CD14-positive monocyte (primary cell): ENCODE data around the gene MOXD1. TPM values are rescaled to one million over a fixed set of nuclear protein-coding genes. Genes with fewer than 3 reads are reported as not detected.

ENCODE experiments used
- DNase-seq, 3 donors: peaks; one replicate each; pipeline ENCODE4 v3.0.0-alpha.2; 2011 to 2022
- H2AFZ ChIP-seq: 2 replicates; pipeline ENCODE4 v1.6.0; 2012; ENCODE audit warnings: mild to moderate bottlenecking, low read depth, low read length, inconsistent platforms; ENCODE audit not compliant: insufficient read depth, poor library complexity, severe bottlenecking
- H3K27ac ChIP-seq, 2 donors: 1 replicate in 1 of 2; 2 replicates in 1 of 2; pipeline ENCODE4 v1.5.1; 2012 to 2013; ENCODE audit warnings: low read length in 2 of 2, control low read depth in 1 of 2, inconsistent platforms in 1 of 2, low read depth in 1 of 2, mild to moderate bottlenecking in 1 of 2
- H3K27me3 ChIP-seq, 2 donors: one replicate each; pipeline versions ENCODE4 v1.6.0 to v1.6.1; 2011 to 2013; ENCODE audit warnings: low read length in 2 of 2; ENCODE audit not compliant: control insufficient read depth in 2 of 2, insufficient read depth in 2 of 2
- H3K36me3 ChIP-seq, 2 donors: replicated peaks in 1 of 2; 1 replicate in 1 of 2; 2 replicates in 1 of 2; pipeline versions ENCODE4 v1.5.1 to v1.6.1; 2012 to 2013; ENCODE audit warnings: low read length in 2 of 2, control low read depth in 1 of 2, inconsistent platforms in 1 of 2, mild to moderate bottlenecking in 1 of 2; ENCODE audit not compliant: insufficient read depth in 2 of 2, control insufficient read depth in 1 of 2
- H3K4me1 ChIP-seq, 2 donors: 1 replicate in 1 of 2; 2 replicates in 1 of 2; pipeline versions ENCODE4 v1.5.1 to v1.6.1; 2012 to 2013; ENCODE audit warnings: low read length in 2 of 2, control low read depth in 1 of 2, inconsistent platforms in 1 of 2, mild to moderate bottlenecking in 1 of 2, moderate library complexity in 1 of 2; ENCODE audit not compliant: insufficient read depth in 2 of 2, control insufficient read depth in 1 of 2
- H3K4me2 ChIP-seq: replicated peaks from 2 replicates; pipeline ENCODE3; 2012; ENCODE audit warnings: low read length, moderate library complexity, mild to moderate bottlenecking; ENCODE audit not compliant: poor library complexity, severe bottlenecking; ENCODE audit errors: extremely low read depth
- H3K4me3 ChIP-seq, 3 experiments: fragments of 200-600 bp in 1 of 3; sonication (generic) in 1 of 3; replicated peaks in 1 of 3; 1 replicate in 2 of 3; 2 replicates in 1 of 3; pipeline ENCODE4 v1.5.1; 2011 to 2013; ENCODE audit warnings: low read length in 3 of 3, mild to moderate bottlenecking in 3 of 3, control low read depth in 2 of 3, low read depth in 2 of 3, inconsistent platforms in 1 of 3, moderate library complexity in 1 of 3
- H3K79me2 ChIP-seq: 2 replicates; pipeline ENCODE4 v1.6.0; 2012; ENCODE audit warnings: mild to moderate bottlenecking, control low read depth, inconsistent platforms, low read length, moderate library complexity; ENCODE audit not compliant: insufficient read depth
- H3K9ac ChIP-seq: 2 replicates; pipeline ENCODE4 v1.6.0; 2017; ENCODE audit warnings: low read length, mild to moderate bottlenecking; ENCODE audit not compliant: insufficient read depth, poor library complexity, severe bottlenecking
- H3K9me3 ChIP-seq, 2 donors: replicated peaks in 1 of 2; 1 replicate in 1 of 2; 2 replicates in 1 of 2; pipeline versions ENCODE4 v1.5.1 to v1.6.1; 2012 to 2013; ENCODE audit warnings: low read length in 2 of 2, control low read depth in 1 of 2; ENCODE audit not compliant: control insufficient read depth in 1 of 2, insufficient read depth in 1 of 2
- H4K20me1 ChIP-seq: 2 replicates; pipeline ENCODE4 v1.6.0; 2012; ENCODE audit warnings: mild to moderate bottlenecking, low read length, control low read depth, moderate library complexity; ENCODE audit not compliant: insufficient read depth
- H3K27ac Mint-ChIP-seq, 7 donors: one replicate each; pipeline ENCODE4 v1.8.0; 2020; ENCODE audit warnings: mild to moderate bottlenecking in 7 of 7, mixed read lengths in 7 of 7, moderate library complexity in 6 of 7, inconsistent platforms in 2 of 7
- H3K27me3 Mint-ChIP-seq, 3 donors: one replicate each; pipeline ENCODE4 v1.8.0; 2021 to 2022; ENCODE audit warnings: low read depth in 3 of 3, mild to moderate bottlenecking in 3 of 3, mixed read lengths in 3 of 3, moderate library complexity in 3 of 3, inconsistent platforms in 1 of 3
- H3K36me3 Mint-ChIP-seq, 2 donors: one replicate each; pipeline ENCODE4 v1.8.0; 2020; ENCODE audit warnings: mixed read lengths in 2 of 2, inconsistent platforms in 1 of 2, mild to moderate bottlenecking in 1 of 2
- H3K4me1 Mint-ChIP-seq: one replicate; pipeline ENCODE4 v1.8.0; 2020; ENCODE audit warnings: mild to moderate bottlenecking, mixed read lengths
- H3K4me3 Mint-ChIP-seq, 2 donors: one replicate each; pipeline ENCODE4 v1.8.0; 2020; ENCODE audit warnings: mild to moderate bottlenecking in 2 of 2, mixed read lengths in 2 of 2, moderate library complexity in 1 of 2
- H3K9me3 Mint-ChIP-seq, 7 donors: one replicate each; pipeline ENCODE4 v1.8.0; 2020 to 2022; ENCODE audit warnings: mixed read lengths in 7 of 7, mild to moderate bottlenecking in 6 of 7, moderate library complexity in 6 of 7, inconsistent platforms in 2 of 7
- WGBS: methylation state at CpG from one replicate; pipeline ENCODE4 v1.1.5; 2013; ENCODE audit warnings: missing lambda C conversion rate; ENCODE audit not compliant: insufficient coverage; 5-methylcytosine and 5-hydroxymethylcytosine counted together
- intact Hi-C, 2 donors: fragments of 100-400 bp; cut with micrococcal nuclease; formaldehyde crosslinking; loops; one replicate each; pipeline versions ENCODE4 v1.15.0 to v1.15.1; 2023
- polyA plus RNA-seq, 3 donors: library from polyadenylated mRNA; depleted of rRNA in 1 of 3; unstranded in 2 of 3; stranded (reverse) in 1 of 3; fragments of 300-500 nt in 2 of 3; fragments of >200 nt in 1 of 3; fragmentation: Illumina TruSeq in 2 of 3; gene quantifications; 1 replicate in 2 of 3; 2 replicates in 1 of 3; pipeline ENCODE4 v1.2.3, GENCODE V29; 2012 to 2021
- TF ChIP-seq, protein P1 (sequence below): fragments of 200-600 bp; IDR thresholded peaks from one replicate; pipeline ENCODE4 v1.8.0; 2022; ENCODE audit warnings: antibody characterized with exemption, mild to moderate bottlenecking

Gene MOXD1
- polyA plus RNA-seq, 3 donors: not detected

DNA sequence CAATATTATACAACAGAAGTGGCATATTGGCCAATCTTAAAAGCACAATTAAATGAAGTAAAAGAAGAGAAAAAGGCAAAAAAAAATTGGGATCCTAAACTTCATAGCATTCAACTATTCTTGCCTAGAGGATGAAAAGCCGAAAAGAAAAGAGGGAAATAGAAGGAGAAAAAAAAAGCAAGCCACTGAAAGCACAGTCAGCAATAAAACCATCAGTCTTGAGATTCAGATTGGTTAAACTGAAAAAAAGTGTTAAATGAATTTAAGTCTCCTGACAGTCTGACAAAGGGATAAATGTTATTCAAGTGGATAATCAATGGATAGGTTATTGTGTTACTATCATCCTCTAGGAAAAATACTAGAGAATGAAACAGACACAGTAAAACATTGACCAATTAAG lies 19.9 kb downstream of the MOXD1 start:
- Histone ChIP-seq H3K9me3 (no peaks in the 10 kb centered on the region), H3K9ac (no peak overlapping the region), H3K27ac (no peak overlapping the region), H3K27me3 (no peaks in the 10 kb centered on the region), H4K20me1 (no peaks in the 10 kb centered on the region), H2AFZ (no peak overlapping the region), H3K4me2 (no peak overlapping the region), H3K4me1 (peaks cover 0 to 10% of the 10 kb centered on the region in 2 donors), H3K79me2 (no peaks in the 10 kb centered on the region), H3K36me3 (no peaks in the 10 kb centered on the region), H3K4me3 (no peak overlapping the region)
- no CpG with 5 or more reads among the region's 1 CpG for WGBS
- H3K27me3 Mint-ChIP-seq: peaks cover 0 to 3% (median 2%) of the 10 kb centered on the region in 3 donors
- no peak for DNase-seq
- H3K9me3 Mint-ChIP-seq: peaks cover 0 to 11% (median 6%) of the 10 kb centered on the region in 7 donors
- no peaks in the 10 kb centered on the region for H3K36me3 Mint-ChIP-seq
- intact Hi-C loops: no loop called here
- H3K4me1 Mint-ChIP-seq: peaks cover 11% of the 10 kb centered on the region
- no peak overlapping the region for H3K4me3 Mint-ChIP-seq
- no peak overlapping the region for H3K27ac Mint-ChIP-seq
- TF ChIP-seq, protein P1, sequence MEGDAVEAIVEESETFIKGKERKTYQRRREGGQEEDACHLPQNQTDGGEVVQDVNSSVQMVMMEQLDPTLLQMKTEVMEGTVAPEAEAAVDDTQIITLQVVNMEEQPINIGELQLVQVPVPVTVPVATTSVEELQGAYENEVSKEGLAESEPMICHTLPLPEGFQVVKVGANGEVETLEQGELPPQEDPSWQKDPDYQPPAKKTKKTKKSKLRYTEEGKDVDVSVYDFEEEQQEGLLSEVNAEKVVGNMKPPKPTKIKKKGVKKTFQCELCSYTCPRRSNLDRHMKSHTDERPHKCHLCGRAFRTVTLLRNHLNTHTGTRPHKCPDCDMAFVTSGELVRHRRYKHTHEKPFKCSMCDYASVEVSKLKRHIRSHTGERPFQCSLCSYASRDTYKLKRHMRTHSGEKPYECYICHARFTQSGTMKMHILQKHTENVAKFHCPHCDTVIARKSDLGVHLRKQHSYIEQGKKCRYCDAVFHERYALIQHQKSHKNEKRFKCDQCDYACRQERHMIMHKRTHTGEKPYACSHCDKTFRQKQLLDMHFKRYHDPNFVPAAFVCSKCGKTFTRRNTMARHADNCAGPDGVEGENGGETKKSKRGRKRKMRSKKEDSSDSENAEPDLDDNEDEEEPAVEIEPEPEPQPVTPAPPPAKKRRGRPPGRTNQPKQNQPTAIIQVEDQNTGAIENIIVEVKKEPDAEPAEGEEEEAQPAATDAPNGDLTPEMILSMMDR: no peak

DNA sequence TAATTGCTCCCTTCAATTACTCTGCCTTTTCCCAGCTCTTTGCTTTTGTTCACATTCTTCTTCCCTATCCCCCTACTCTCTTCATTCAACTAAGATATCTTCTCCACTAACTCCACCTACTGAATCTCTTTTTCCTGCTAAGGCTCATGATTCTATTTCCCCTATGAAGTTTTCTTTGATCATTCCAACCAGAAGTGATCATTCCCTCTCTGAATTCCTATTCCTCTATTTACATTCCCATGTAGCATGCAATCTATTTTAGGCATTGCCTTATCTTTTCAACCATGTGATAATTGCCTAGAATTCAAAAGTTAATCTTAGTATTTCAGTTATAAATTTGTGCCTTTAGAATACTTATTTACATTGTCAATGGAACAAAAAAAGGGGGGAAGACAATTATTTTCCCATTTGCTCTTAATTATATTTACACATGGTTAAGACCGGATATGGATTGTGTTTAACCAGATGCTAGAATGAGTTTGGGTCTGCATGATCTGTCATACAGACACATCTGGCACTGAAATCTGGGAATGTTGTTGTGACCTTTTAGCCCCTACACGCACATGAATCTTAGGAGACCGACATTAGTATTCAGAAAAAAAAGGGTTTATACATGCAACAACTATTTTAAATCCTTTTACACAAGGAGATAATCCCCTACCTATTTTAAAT lies 20.8 kb downstream of the MOXD1 start:
- peaks cover 1 to 7% (median 3%) of the 10 kb centered on the region in 7 donors for H3K9me3 Mint-ChIP-seq
- peaks cover 11% of the 10 kb centered on the region for H3K4me1 Mint-ChIP-seq
- intact Hi-C loops: no loop called here
- no peaks in the 10 kb centered on the region for H3K36me3 Mint-ChIP-seq
- no peaks in the 10 kb centered on the region for H3K79me2 ChIP-seq
- H3K27ac ChIP-seq: no peak overlapping the region
- peaks cover 0 to 3% (median 2%) of the 10 kb centered on the region in 3 donors for H3K27me3 Mint-ChIP-seq
- H3K36me3 ChIP-seq: no peaks in the 10 kb centered on the region
- H3K4me3 ChIP-seq: no peak overlapping the region
- H3K9me3 ChIP-seq: no peaks in the 10 kb centered on the region
- H3K4me2 ChIP-seq: no peak overlapping the region
- TF ChIP-seq, protein P1: no peak
- no peak overlapping the region for H3K9ac ChIP-seq
- H3K4me1 ChIP-seq: peaks cover 0 to 10% of the 10 kb centered on the region in 2 donors
- no peaks in the 10 kb centered on the region for H4K20me1 ChIP-seq
- WGBS: no CpG with 5 or more reads among the region's 3 CpGs
- H3K27me3 ChIP-seq: no peaks in the 10 kb centered on the region
- H3K27ac Mint-ChIP-seq: peak overlapping the region in 1 of 7 donors; percentile 13
- DNase-seq: no peak
- no peak overlapping the region for H2AFZ ChIP-seq
- no peak overlapping the region for H3K4me3 Mint-ChIP-seq
